ENCODE results near the gene ABHD8.

ABHD8 gene

DNA sequence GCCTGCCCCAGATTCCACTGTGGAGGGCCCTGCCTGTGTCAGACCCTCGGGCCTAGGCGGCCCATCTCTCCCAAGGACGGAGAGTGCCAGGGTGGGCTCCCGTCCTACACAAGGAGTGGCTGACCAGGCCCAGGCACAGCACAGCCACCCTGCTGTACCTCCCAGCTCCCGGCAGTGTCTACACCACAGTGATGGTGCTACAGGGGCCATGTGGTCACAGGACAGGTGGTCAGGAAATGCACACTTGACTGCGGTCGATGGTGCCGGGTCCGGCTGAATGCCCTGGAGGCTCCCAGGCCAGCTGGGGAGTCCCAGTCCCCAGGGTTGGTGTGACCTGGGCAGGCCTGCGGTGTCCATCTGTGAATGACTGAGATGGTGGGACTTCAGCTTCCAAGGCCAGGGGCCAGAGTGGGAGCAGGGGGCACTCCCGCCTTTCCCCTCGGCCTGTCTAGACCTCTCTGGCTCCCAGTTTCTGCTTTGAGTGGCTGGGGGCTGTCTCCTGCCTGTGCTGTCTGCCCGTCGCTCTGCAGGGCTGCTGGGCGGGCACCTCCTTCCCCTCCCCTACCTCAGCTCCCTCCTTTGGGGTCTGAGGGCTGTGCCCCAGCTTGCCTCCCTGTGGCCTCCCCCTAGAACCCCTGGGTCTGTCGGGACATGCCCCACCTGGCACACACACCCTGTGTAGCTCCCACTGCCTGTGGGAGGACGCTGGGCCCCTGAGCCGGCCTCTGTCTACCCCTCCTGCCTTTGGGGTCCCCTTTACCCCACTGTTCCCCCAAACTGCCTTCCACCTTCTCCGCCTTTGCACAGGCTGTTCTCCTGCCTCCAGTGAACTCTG lies 18.6 kb upstream of the ABHD8 start:
- DNase-seq (ENCODE audit: low read depth): no peak

DNA sequence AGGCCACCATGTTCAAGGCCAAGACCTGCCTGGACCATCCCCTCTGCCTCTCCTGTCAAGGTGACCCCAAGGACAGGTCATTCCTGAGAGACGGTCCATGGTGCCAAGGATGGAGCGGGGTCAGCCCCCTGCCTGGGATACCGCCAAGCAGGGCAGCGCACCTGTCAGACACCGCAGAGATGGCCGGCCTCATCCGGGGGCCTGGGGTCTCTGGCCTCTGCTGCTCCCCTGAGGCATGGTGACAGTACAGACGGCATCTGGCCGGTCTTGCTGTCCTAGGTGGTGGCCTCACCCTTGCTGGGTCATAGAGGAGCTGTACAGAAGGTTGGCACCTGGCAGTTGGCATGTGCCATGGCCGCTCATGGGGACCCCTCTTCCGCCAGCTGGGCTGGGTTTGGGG lies 17.2 kb upstream of the ABHD8 start:
- DNase-seq (ENCODE audit: low read depth): no peak

DNA sequence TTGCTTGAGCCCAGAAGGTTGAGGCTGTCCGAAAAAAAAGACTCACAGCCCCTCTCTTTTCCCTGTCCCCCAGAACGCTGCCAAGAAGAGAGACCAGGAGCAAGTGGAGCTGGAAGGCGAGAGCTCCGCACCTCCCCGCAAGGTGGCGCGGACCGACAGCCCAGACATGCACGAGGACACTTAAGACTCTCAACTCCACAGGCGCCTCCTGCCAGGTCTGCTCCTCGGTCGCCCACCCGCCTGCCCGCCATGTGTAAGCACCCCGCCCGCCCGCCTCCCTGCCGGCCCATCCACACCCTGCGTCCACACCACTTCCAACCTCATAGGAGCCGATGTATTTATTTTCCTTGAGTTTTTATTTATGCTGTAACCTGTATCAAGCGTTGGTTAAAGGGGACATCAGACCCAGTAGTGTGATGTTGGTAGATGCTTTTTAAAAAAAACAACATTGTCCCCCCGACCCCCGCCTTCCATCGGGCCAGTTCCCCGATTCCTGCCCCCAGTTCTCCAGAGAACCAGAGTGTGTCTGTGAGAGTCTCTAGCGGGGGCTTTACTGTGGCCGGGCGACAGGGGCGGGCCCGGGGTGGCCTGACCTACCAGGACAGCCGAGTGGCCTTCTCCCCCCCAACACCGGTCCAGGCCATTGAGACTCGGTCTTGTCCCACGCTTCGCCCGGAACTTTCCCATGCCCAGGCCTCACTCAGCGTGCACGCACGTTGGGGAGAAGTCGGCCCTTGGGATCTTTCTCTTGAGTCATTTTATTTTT lies 16.4 kb upstream of the ABHD8 start:
- no peak for DNase-seq (ENCODE audit: low read depth)

DNA sequence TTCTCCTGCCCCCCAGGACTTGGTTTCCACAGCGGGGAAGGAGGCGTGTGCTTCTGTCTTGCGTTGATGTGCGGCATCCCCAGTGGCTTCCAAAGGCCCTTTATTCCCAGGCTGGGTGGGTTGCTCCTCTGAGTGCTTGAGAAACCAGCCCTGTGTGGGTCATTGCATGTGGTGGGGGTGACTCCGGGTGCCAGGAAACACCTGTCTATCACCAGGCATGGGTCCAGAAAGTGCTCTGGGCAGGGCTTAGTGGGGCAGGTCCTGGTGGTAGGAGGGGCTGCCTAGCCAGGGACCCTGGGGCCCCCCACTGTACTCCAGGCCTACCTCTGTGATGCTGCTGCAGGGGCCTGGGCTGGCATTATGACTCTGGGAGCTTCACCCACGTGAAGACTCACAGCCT lies 15.7 kb upstream of the ABHD8 start:
- DNase-seq (ENCODE audit: low read depth): no peak

DNA sequence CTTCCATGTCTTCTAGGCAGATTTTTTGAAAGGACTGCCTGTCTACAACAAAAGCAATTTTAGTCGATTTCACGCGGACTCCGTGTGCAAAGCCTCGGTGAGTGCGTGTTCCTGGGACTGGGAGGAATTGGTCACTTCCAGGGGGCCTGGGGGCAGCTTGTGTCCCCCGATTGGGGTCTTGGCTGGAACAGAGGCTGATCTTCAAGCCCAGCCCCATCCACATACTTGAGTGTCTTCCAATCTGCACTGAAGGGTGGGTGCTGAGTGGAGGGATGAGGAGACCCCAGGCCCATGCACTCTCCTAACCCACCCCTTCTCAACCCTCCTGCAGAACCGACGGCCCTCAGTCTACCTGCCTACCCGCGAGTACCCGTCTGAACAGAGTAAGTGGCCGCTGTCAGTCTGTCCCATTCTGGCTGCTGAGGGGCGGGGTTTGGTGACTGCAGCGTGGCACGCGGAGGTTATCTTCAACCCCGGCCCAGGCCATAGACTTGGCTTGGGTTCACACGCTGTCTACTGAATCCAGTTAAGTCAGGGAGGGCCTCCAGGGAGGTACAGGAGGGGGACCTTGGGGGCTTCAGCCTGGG lies 10.9 kb upstream of the ABHD8 start:
- no peak for DNase-seq (ENCODE audit: low read depth)

DNA sequence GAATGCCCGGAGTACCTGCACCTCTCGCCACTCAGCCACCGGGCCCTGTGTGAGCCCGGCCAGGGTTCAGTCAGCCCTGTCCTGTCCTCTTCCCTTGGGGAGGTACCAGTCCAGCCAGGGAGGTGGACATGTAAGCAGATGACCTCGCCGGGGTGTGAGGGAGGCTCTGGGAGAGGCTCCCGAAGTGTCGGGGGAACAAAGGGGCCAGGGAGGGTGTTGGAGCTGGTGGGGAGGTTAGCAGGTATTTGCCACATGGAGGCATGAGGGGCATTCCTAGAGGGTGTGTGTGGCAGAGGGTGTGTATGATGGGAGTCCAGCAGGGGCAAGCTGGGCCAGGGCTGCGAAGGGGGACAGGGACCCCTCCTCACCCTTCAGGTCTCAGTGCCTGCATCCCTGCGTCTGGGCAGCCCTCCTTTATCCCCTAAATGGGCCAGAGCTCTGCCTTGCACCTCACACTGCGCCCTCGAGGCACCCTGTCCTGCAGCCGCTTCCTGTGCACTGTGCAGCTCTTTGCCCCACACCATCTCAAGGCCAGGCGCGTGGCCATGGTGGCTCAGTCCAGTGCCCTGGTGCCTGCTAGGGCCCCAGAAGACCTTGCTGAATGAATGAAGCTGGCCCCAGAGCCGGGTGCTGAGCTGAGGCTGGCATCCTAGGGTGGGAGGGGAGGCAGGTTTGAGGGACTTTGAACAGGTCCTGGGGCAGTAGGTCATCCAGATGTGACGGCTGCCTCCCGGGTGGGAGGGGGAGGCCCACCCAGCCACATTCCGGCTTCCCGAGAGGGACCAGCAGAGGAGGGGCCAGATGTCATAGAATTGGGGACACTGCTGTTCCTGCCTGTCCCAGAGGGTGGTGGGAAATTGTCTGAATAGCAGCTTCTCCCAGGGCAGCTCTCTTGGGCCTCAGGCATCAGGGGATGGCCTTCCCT lies 9.2 kb upstream of the ABHD8 start:
- DNase-seq (ENCODE audit: low read depth): no peak

DNA sequence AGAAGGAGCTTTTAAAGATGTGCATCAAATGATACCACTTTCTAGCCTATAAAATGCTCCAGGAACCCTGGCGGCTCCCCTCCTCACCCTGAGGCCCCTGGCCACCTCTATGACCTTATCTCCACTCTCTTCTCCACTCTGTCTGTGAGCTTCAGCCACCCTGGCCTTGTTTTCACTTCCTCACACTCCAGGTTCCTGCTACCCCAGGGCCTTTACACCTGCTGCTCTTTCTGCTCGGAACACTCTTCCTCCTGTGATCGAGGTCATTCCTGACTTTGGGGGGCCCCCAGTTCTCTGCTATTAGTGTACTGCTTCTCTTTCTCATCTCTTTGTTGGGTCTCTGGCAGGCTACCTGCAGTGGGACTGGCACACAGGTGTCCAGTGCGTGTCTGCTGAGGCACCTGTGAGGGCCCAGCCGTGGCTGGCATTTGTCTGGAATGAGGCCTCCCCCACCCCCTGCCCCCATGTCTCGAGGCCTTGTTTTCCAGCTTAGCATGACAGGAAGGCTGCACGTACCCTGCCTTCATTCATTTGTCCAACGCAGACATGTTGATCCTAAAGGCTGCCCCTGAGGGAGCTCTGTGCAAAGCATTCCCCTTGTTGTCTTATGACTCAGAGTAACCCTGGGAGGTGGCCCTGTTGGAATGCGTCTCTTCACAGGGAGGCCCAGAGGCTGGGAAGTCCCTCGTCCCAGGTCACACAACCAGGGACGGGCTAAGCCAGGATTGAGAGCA lies 8.4 kb upstream of the ABHD8 start:
- no peak for DNase-seq (ENCODE audit: low read depth)

DNA sequence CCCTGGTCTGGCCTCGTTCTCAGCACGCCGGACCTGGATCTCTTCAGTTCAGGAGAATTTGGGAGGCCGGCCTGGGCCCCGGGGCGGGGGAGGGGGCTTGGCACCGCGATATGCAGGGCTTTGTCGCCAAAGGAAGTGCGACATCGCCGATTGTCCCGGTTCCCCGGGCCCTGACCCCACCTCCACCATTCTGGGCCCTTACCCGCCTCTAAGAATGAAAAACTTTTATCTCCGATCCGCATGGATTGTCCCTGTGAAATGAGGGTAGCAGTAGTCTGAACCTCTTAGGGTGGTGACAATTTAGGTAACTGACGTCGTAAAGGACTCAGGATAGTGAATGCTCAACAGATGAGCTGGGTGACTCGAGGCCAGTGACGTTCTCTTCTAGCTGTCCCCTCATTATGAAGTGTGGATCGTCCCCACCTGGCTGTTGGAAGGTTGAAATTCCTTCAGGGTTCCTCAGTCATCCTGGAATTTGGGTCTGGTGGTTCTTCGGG lies 6.8 kb upstream of the ABHD8 start:
- no peak for DNase-seq (ENCODE audit: low read depth)

DNA sequence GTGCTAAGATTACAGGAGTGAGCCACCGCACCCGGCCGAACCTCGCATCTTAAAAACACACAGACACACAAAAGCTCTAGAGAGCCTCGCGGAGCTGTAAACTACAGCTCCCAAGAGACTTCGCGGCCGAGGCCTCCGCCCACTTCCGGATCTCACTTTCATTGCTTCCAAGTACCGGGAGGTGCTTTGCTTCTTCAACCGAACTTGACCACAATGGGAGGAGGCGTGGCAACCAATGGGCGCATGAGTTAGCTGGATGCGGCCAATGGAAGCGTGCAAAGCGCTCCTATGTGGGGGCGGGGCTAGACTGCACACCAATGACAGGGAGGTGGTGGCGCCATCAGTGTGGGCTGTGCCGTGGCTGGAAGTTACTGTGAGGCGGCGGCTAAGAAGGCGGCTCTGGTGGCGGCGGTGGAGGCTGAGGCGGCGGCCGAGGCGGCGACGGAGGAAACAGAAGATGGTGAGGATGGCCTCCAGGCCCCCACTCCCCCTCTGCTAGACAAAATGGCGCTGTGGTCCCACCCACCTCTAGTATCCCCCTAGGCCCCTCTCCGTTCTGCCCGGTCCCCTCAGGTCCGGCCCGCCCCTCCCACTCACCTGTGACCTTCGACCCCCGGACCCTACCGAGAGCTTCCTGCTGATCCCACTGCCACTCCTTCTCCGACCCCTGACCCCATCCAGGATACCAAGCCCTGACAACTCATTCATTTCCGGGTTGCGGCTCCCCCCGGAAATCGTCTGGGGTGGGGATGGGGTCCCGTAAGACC lies 6.2 kb upstream of the ABHD8 start, which contains the start of gene DDA1:
TSS of gene DDA1 (plus strand) at position 366 of the 767 bp plus-strand sequence. CDS start at position 458, 92 bp downstream.
- DNase-seq (ENCODE audit: low read depth): peak; percentile 96

DNA sequence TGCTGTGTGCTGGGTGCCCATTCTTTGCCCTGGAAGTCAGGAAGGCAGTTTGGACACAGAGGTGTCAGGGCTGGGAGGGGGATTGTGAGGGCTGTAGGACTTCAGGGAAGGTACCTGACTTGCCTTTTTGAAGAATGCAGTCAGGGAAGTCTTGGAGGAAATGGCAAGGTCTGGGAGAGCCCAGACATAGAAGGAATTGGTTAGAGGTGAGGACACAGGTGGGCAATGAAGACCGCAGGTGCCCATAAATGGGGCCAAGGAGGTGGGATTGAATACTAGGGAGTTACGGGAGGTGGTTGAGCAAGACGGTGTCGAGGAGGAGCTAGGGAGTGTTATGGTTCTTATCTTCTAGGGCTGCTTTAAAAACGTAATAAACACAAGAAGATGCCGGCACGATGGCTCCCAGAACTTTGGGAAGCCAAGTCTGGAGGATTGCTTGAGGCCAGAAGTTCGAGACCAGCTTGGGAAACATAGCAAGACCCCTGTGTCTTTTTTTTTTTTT lies 4.7 kb upstream of the ABHD8 start:
- no peak for DNase-seq (ENCODE audit: low read depth)

DNA sequence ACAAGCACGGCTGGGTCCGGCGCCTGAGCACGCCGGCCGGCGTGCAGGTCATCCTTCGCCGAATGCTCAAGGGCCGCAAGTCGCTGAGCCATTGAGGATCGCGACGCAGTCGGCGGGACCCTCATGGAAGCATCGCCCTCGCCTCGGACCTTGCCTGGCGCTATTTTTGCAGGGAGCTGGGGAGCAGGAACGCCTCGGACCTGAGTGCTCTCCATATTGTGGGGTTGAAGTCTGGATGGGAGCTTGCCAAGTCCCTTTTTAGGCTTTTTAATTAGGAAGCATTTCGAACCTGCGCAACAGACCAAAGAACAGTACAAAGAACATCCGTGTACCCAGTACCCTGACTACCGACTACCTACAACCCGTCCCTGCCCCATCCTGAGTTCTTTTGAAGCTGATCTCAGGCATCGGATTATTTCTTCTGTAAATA lies 3.1 kb upstream of the ABHD8 start:
- DNase-seq (ENCODE audit: low read depth): no peak

DNA sequence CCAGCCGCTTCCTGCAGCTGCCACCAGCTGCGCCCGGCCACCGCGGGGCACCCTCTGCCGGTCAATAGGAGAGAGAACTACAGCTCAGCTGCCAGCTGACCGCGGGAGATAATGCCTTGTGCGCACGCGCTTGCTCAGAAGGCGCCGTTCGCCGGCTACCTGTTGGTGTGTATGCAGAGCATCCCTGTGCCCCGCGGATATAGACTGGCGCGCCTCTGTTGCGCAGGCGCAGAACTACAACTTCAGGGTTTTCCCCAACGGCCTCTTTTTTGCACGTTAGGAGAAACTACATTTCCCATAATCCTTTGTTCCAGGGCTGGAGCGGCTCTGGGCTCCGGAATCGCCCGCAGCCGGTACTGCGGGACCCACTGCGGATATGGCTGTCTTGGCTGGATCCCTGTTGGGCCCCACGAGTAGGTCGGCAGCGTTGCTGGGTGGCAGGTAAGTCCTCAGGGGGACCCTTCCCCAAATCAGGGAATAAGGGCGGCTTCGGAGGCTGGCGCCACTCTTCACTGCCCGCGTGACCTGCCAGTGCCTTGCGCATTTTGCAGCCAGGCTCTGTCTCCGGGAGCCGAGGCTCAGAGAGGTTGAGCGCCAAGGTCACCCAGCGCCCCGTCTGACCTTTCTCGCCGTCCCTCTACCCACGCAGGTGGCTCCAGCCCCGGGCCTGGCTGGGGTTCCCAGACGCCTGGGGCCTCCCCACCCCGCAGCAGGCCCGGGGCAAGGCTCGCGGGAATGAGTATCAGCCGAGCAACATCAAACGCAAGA lies 2.5 kb upstream of the ABHD8 start, which contains the start of gene MRPL34:
TSS of gene MRPL34 (plus strand) at position 356 of the 768 bp plus-strand sequence. CDS start at position 377, 21 bp downstream.
- DNase-seq (ENCODE audit: low read depth): peak; percentile 92

DNA sequence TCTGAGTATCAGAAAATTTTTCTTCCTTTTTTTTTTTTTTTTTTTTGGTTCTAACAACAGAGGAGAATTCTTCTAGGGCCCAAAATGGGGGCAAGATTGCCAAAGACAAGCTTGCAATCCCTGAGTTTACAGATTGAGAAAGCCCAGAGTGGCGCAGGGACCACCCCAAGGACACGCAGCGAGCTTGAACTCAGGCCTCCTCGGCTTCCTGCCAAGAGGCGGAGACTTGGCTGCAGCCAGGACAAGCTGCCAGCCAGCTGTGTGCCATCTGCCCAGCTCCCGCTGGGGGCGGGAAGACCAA lies 1.9 kb upstream of the ABHD8 start:
- no peak for DNase-seq (ENCODE audit: low read depth)

DNA sequence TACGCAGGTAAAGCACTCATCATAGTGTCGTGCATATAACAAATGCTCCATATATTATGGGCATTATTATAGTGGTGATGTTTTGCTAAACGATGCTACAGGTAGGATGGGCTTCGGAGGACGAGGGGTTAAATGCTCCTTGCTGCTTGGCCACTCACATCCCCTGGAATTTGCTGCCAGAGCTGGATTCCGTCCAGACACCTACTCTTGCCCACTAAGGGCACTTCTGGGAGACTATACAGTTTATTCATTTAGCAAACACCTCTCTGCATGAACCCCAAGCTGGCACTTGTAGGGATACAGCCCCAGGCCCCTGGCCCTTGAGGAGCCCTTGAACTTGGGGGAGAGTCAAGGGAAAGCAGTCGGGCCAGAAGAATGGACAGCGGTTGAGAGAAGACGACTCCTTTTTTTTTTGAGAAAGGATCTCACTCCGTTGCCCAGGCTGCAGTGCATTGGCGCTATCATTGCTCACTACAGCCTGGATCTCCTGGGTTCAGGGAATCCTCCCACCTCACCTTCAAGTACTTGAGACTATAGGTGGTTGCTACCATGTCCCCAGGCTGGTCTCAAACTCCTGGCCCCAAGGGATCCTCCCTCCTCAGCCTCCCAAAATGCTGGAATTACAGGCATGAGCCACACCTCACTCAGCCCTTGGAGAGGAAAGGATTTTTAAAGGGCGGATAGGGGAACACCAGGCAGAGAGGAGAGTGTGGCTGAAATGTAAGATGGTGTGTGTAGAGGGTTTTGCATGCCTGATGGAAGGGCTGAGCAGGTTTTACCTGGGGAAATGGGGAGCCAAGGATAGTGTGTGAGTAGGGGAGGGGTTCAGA lies 1.4 kb upstream of the ABHD8 start:
- no peak for DNase-seq (ENCODE audit: low read depth)

DNA sequence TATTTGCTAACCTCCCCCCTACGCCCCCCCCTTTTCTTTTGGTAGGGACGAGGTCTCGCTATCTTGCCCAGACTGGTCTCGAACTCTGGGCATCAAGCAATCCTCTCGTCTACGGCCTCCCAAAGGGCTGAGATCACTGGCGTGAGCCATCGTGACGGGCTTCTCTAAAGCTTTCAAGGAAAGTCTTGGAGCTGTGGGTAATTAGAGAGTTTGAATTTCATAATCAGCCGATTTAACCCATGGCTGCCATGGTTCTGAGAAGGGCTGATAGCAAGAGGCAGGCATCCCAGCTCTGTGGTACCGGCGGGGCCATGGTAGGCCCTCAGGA lies 679 bp upstream of the ABHD8 start:
- DNase-seq (ENCODE audit: low read depth): no peak

DNA sequence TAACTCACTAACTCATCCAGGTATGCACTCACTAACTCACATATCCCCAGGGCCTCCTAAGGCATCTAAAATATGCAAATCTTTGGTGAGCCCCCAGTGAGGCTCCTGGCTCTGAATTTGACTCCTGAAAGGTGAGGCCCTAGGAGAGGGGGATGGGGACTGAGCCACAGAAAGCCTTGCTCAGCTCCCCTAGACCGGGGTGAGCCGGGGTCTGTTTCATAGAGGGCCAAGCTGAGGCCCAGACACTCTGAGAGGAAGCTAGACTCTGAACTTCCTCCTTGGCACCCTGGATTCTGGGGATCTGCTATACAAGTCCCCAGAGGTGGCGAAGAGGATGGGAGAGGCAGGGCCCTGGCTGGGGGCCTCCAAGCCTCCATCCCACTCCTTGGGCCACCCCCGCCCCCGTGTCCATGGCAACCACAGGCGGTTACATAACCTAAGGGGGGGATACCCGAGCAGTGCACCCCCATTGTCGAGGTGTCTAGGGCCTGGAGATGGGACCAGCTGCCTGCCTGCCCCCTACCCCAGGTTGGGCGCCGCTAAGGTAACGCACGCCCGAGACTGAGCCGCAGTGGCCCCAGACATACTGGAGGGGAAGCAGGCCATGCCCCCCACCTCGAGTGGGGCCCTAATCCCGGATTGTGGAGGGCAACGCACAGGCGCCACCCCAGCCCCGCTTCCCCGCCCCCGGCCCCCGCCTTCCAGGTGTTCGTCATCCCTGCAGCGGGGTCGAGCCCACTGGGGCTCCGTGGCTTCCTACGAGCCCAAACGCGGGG lies 646 bp downstream of the ABHD8 start:
- no peak for DNase-seq (ENCODE audit: low read depth)

DNA sequence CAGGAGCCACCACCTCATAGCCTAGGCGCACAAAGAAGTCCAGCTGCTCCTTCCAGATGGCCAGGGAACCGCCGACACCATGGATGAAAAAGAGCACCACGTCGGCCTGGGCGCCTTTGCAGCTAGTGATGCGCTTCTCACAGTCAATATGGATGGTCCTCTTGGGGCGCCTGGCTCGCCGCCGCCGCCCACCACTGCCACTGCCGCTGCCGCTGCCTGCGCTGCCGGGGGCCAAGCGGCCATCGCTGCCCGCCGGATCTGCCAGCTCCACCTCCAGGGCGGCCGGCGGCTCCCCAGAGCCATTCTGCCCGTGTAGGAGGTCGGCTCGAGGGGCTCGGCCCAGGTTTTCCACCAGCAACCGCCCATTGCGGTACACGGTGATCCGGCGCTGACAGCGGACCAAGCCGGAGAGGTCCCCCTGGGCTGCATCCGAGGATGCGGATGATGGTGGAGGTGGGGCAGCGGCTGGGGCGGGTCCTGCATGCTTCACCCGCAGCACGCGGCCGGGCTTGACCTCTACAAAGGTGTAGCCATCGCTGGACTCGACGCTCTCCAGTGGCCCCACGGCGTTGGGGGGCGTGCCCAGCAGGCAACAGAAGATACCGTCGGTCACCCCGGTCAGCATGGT lies 2.1 kb downstream of the ABHD8 start:
- no peak for DNase-seq (ENCODE audit: low read depth)
